Spleen (tissue), 11 donors: ENCODE measurements around the gene OPHN1. TPM values are rescaled to one million over a fixed set of nuclear protein-coding genes. Genes with fewer than 3 reads are reported as not detected.

Experiments
- DNase-seq: peaks from one replicate; pipeline ENCODE4 v3.0.0-alpha.2; 2020
- H3K27ac ChIP-seq, 8 donors: fragments of 200-600 bp; sonication (generic) in 7 of 8; 1 replicate in 4 of 8; 2 replicates in 4 of 8; pipeline versions ENCODE4 v1.5.0 to v1.8.0; 2016 to 2021; ENCODE audit warnings: inconsistent platforms in 4 of 8, mild to moderate bottlenecking in 4 of 8, moderate library complexity in 1 of 8
- H3K27me3 ChIP-seq, 7 donors: fragments of 200-600 bp; sonication (generic) in 6 of 7; replicated peaks in 1 of 7; 1 replicate in 4 of 7; 2 replicates in 3 of 7; pipeline versions ENCODE4 v1.5.0 to v1.8.0; 2016 to 2021; ENCODE audit warnings: inconsistent platforms in 3 of 7, mild to moderate bottlenecking in 1 of 7
- H3K36me3 ChIP-seq, 6 donors: fragments of 200-600 bp; sonication (generic) in 5 of 6; 1 replicate in 4 of 6; 2 replicates in 2 of 6; pipeline versions ENCODE4 v1.5.0 to v1.8.0; 2016 to 2021; ENCODE audit warnings: inconsistent platforms in 2 of 6
- H3K4me1 ChIP-seq, 6 donors: fragments of 200-600 bp; sonication (generic) in 5 of 6; 1 replicate in 3 of 6; 2 replicates in 3 of 6; pipeline versions ENCODE4 v1.5.0 to v1.8.0; 2016 to 2021; ENCODE audit warnings: inconsistent platforms in 3 of 6
- H3K4me3 ChIP-seq, 8 donors: fragments of 200-600 bp; sonication (generic) in 7 of 8; 1 replicate in 4 of 8; 2 replicates in 4 of 8; pipeline versions ENCODE4 v1.5.0 to v1.8.0; 2016 to 2021; ENCODE audit warnings: inconsistent platforms in 4 of 8, mild to moderate bottlenecking in 4 of 8, moderate library complexity in 2 of 8
- H3K9me3 ChIP-seq, 8 donors: fragments of 200-600 bp; sonication (generic) in 7 of 8; 1 replicate in 4 of 8; 2 replicates in 4 of 8; pipeline versions ENCODE4 v1.5.0 to v1.8.0; 2016 to 2021; ENCODE audit warnings: inconsistent platforms in 4 of 8
- POLR2A ChIP-seq, 3 donors: fragments of 450-650 bp; IDR thresholded peaks; one replicate each; pipeline ENCODE4 v1.5.1; 2017; ENCODE audit warnings: antibody characterized with exemption in 3 of 3, mild to moderate bottlenecking in 1 of 3
- POLR2AphosphoS5 ChIP-seq, 3 donors: sonication (generic); formaldehyde crosslinking; IDR thresholded peaks; one replicate each; pipeline ENCODE4 v1.5.1; 2017; ENCODE audit warnings: antibody characterized with exemption in 3 of 3
- WGBS, 5 donors: extraction: QIAGEN DNeasy Blood & Tissue Kit in 3 of 5; methylation state at CpG; one replicate each; pipeline versions ENCODE4 v1.1.5 to v1.1.7; 2013 to 2018; 5-methylcytosine and 5-hydroxymethylcytosine counted together
- intact Hi-C: fragments of 100-400 bp; cut with DNase I; formaldehyde crosslinking; loops from one replicate; pipeline ENCODE4 v1.15.0; 2023; ENCODE audit warnings: low total_unique reads
- polyA plus RNA-seq, 3 donors: library from polyadenylated mRNA; stranded (reverse); fragments of 200-250 nt; gene quantifications; one replicate each; pipeline ENCODE4 v1.2.1, GENCODE V29; 2013
- total RNA-seq, 7 donors: library from RNA; depleted of rRNA in 3 of 7; stranded (reverse); fragments of >200 nt in 3 of 7; fragmentation: NEBNext Ultra II Directional in 4 of 7; extraction: Animal tissue kit (Norgen Biotek cat#: 25700) in 4 of 7; gene quantifications; one replicate each; pipeline versions ENCODE4 v1.1.0 to v1.2.1, GENCODE V29; 2016 to 2021
- TF ChIP-seq, protein P1 (sequence below), 11 experiments: fragments of 200-600 bp in 7 of 11; fragments of 450-650 bp in 4 of 11; sonication (generic) in 4 of 11; IDR thresholded peaks in 8 of 11; conservative IDR thresholded peaks in 3 of 11; 1 replicate in 7 of 11; 2 replicates in 4 of 11; pipeline versions ENCODE4 v1.4.0 to v1.8.0; 2016 to 2021; ENCODE audit warnings: antibody characterized with exemption in 11 of 11, inconsistent platforms in 4 of 11, mild to moderate bottlenecking in 1 of 11
- donor health status: healthy with polysubstance abuse.
- donor health status: DM: no; HTN: no; CAD: no; lungs with moderate emphysema.
- donor health status: DM: no; HTN: no; CAD: no.
- donor health status: Bipolar disorder and iron deficiency.
- donor health status: healthy.
- donor health status: DM: no; HTN: no; CAD: no.
- donor health status: DM: yes; HTN: yes; CAD: no.

OPHN1 gene
- total and polyA plus RNA-seq, 10 donors = 0.20 to 4.6 (median 3.1) TPM

DNA sequence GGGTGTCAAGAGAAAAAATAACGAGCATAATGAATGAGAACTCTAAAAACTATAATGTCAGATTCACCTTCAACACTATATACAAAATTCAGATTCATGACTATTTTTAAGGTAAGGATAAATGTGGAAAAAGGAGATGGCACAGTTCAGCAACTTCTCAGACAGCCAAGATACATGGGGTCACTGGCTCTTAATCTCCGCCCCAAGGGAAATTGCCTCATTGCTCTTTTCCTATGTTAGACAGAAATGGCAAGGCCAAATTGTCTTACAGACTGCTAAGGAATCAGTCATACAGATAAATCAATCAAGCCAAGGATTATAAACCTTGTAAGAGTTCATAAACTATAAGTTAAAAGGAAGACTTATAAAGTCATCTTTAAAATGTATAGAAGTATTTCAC is 183.4 kb downstream of the OPHN1 start:
- Histone ChIP-seq H3K36me3 (no peaks in the 10 kb centered on the region), H3K27ac (no peak overlapping the region), H3K9me3 (no peaks in the 10 kb centered on the region), H3K4me3 (no peak overlapping the region), H3K4me1 (no peaks in the 10 kb centered on the region), H3K27me3 (no peaks in the 10 kb centered on the region)
- 50 to 61% (median 57%) methylated on average over 2 of the region's 2 CpGs for WGBS, 5 donors
- no peak for TF ChIP-seq POLR2A (IDR thresholded peaks at IDR 0.05)
- TF ChIP-seq, protein P1, sequence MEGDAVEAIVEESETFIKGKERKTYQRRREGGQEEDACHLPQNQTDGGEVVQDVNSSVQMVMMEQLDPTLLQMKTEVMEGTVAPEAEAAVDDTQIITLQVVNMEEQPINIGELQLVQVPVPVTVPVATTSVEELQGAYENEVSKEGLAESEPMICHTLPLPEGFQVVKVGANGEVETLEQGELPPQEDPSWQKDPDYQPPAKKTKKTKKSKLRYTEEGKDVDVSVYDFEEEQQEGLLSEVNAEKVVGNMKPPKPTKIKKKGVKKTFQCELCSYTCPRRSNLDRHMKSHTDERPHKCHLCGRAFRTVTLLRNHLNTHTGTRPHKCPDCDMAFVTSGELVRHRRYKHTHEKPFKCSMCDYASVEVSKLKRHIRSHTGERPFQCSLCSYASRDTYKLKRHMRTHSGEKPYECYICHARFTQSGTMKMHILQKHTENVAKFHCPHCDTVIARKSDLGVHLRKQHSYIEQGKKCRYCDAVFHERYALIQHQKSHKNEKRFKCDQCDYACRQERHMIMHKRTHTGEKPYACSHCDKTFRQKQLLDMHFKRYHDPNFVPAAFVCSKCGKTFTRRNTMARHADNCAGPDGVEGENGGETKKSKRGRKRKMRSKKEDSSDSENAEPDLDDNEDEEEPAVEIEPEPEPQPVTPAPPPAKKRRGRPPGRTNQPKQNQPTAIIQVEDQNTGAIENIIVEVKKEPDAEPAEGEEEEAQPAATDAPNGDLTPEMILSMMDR (IDR thresholded peaks at IDR 0.05 in 8 of 11, conservative IDR thresholded peaks at IDR 0.05 in 3 of 11) = no peak
- TF ChIP-seq POLR2AphosphoS5 (IDR thresholded peaks at IDR 0.05) = no peak
- DNase-seq = no peak
- intact Hi-C loops = no loop called here

DNA sequence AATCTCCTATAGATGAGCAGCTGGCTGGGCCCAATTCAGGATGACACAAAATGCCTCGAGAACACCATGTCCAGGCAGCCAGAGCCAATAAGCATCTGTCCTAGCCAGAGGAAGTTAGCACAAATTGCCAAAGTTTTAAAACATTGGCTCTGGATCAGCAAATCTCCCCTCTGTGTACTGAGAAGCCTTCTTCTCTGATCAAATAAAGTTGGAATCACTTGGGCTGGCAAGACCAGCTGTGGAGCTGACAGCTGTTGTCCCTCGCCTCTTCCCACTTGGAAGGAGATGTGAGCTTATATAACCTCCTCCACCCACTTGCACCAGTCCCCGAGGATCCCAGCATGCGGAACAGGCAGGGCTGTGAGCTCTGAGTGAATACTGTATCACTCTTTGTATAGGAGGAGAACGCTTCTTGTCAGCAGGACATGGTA is 183.9 kb downstream of the OPHN1 start:
- no peaks in the 10 kb centered on the region for H3K27me3 ChIP-seq
- intact Hi-C loops = no loop called here
- no peak for DNase-seq
- H3K4me3 ChIP-seq = no peak overlapping the region
- H3K27ac ChIP-seq = no peak overlapping the region
- TF ChIP-seq POLR2AphosphoS5 (IDR thresholded peaks at IDR 0.05) = no peak
- TF ChIP-seq POLR2A (IDR thresholded peaks at IDR 0.05) = no peak
- TF ChIP-seq, protein P1 (IDR thresholded peaks at IDR 0.05 in 8 of 11, conservative IDR thresholded peaks at IDR 0.05 in 3 of 11) = no peak
- H3K9me3 ChIP-seq = no peaks in the 10 kb centered on the region
- H3K36me3 ChIP-seq = no peaks in the 10 kb centered on the region
- no peaks in the 10 kb centered on the region for H3K4me1 ChIP-seq
- 53 to 80% (median 72%) methylated on average over 4 to 5 of the region's 5 CpGs for WGBS, 5 donors

DNA sequence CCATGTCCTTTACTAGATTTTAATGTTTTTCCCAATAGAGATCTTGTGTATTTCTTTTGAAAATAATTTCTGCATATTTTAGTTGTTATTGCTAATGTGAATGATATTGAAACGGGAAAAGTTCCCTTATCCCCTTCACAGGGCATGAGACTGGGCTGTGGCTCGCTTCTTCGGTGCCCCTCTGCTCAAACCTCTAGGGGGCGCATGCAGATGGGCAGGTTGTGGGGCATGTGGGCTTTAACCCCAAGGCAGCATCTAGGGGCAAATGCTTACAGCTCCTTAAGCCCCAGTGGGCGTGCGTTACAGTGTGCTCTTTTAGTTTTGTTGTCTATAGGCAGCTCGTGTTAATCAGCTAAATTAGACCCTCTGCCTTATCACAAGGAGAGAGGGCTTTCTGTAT is 194.7 kb downstream of the OPHN1 start:
- Histone ChIP-seq H3K9me3 (no peaks in the 10 kb centered on the region), H3K4me1 (no peaks in the 10 kb centered on the region), H3K36me3 (no peaks in the 10 kb centered on the region), H3K4me3 (no peak overlapping the region), H3K27me3 (no peaks in the 10 kb centered on the region), H3K27ac (no peak overlapping the region)
- 67 to 91% (median 88%) methylated on average over 7 of the region's 7 CpGs for WGBS, 5 donors
- TF ChIP-seq, protein P1 (IDR thresholded peaks at IDR 0.05 in 8 of 11, conservative IDR thresholded peaks at IDR 0.05 in 3 of 11) = no peak
- TF ChIP-seq POLR2AphosphoS5 (IDR thresholded peaks at IDR 0.05) = no peak
- no peak for TF ChIP-seq POLR2A (IDR thresholded peaks at IDR 0.05)
- DNase-seq = no peak
- intact Hi-C loops = no loop called here

DNA sequence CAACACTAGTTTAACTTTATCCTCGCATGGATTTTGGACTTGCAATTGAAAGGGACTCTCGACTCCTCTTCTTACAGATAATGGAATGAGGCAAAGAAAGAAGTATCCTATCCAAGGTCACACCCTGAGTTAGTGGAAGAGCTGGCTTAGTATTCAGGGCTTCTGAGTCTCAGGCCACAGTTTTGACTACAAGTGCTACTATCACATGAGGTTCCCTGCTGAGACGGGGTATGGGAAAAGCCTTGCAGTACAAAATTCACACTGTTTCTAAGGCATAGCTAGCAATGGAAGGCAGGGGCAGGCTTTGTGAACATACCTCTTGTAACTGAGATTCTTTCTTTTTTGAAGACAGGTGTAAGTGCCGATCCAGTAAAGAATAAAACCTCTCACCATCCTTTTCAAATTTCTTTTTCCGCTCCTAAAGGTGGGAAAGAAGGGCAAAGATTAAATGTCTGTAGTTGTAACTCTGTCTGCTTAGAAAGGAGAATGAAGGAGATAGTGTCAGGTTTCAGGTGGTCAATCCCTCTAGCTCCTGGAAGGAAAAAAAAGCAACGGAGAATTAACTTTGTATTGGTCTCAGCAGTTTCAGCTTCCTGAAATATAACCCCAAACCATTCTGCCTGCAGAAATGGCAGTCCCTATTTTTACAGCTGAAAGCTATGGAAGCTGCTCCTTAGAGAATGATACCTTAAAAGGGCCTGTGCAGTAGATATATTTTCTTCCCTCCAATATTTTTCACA is 199.0 kb downstream of the OPHN1 start:
- no peaks in the 10 kb centered on the region for H3K27me3 ChIP-seq
- no peak for DNase-seq
- H3K4me1 ChIP-seq = no peaks in the 10 kb centered on the region
- peaks cover 0 to 2% (median 0%) of the 10 kb centered on the region in 8 donors for H3K9me3 ChIP-seq
- H3K27ac ChIP-seq = no peak overlapping the region
- no peak overlapping the region for H3K4me3 ChIP-seq
- H3K36me3 ChIP-seq = no peaks in the 10 kb centered on the region
- TF ChIP-seq POLR2AphosphoS5 (IDR thresholded peaks at IDR 0.05) (no peak), POLR2A (IDR thresholded peaks at IDR 0.05) (no peak)
- TF ChIP-seq, protein P1 (IDR thresholded peaks at IDR 0.05 in 8 of 11, conservative IDR thresholded peaks at IDR 0.05 in 3 of 11) = no peak
- WGBS, 5 donors = 74 to 96% (median 86%) methylated on average over 6 of the region's 6 CpGs
- intact Hi-C loops = no loop called here
